ENCODE results near the gene BATF3.

DNA sequence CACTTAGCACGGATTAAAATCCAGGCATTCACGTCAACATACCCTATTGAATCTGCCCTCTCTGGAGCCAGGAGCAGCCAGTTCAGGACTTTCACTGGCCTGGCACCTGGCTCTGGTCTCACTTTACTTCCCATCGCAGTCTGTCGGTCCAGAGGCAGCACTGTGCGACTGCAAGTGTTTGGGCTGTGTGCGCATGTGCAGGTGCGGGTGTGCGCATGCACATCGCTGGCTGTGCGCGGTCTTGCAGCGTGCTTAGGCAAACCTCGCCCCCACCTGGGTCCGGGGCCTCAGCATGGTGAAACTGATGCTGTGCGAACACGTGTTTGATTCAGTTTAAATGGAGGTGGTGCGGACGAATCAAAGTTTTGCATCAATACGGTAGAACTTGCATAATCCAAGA is 53.1 kb downstream of the BATF3 start:
- TF ChIP-seq, protein P1, sequence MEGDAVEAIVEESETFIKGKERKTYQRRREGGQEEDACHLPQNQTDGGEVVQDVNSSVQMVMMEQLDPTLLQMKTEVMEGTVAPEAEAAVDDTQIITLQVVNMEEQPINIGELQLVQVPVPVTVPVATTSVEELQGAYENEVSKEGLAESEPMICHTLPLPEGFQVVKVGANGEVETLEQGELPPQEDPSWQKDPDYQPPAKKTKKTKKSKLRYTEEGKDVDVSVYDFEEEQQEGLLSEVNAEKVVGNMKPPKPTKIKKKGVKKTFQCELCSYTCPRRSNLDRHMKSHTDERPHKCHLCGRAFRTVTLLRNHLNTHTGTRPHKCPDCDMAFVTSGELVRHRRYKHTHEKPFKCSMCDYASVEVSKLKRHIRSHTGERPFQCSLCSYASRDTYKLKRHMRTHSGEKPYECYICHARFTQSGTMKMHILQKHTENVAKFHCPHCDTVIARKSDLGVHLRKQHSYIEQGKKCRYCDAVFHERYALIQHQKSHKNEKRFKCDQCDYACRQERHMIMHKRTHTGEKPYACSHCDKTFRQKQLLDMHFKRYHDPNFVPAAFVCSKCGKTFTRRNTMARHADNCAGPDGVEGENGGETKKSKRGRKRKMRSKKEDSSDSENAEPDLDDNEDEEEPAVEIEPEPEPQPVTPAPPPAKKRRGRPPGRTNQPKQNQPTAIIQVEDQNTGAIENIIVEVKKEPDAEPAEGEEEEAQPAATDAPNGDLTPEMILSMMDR (IDR thresholded peaks at IDR 0.05) = no peak
- TF ChIP-seq POLR2AphosphoS5 (IDR thresholded peaks at IDR 0.05; ENCODE audit: insufficient read depth in 1 of 2, low read depth in 1 of 2) (no peak), POLR2A (IDR thresholded peaks at IDR 0.05) (no peak)

All from vagina (tissue), 2 donors.